ENCODE results near the gene PLEKHA5.

DNA sequence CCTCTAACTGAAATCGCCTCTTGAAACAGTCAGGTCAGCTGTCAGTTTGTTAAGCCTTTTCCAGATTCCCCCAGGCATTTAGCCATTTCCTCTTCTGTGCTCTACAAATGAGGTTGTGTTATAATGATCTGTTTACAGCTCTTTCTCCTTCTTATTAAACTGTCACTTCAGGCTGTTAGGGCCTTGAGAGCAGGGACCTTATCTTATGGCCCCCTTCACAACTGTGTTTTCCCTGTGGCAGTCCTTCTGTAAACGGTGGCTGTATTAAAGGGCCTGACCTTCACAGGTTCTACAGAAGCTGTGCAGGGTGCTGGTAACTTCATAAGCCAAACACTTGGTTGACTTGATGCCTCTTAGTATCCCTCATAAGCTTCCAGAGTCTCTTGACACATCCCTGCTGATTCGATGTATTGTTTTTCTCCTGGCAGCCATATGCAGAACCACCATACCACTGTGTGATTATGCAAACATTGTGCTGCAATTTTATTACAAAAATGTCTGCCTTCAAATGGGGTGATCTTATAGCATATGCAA lies 104.7 kb downstream of the PLEKHA5 start:
- TF ChIP-seq, protein P1, sequence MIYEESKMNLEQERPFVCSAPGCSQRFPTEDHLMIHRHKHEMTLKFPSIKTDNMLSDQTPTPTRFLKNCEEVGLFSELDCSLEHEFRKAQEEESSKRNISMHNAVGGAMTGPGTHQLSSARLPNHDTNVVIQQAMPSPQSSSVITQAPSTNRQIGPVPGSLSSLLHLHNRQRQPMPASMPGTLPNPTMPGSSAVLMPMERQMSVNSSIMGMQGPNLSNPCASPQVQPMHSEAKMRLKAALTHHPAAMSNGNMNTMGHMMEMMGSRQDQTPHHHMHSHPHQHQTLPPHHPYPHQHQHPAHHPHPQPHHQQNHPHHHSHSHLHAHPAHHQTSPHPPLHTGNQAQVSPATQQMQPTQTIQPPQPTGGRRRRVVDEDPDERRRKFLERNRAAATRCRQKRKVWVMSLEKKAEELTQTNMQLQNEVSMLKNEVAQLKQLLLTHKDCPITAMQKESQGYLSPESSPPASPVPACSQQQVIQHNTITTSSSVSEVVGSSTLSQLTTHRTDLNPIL (CRISPR knock-in tag; IDR thresholded peaks at IDR 0.05; ENCODE audit: low read depth): no peak
- TF ChIP-seq ISL1 (CRISPR knock-in tag; IDR thresholded peaks at IDR 0.05): no peak
- no peak for TF ChIP-seq ZC3H10 (CRISPR knock-in tag; IDR thresholded peaks at IDR 0.05)
- TF ChIP-seq, protein P2, sequence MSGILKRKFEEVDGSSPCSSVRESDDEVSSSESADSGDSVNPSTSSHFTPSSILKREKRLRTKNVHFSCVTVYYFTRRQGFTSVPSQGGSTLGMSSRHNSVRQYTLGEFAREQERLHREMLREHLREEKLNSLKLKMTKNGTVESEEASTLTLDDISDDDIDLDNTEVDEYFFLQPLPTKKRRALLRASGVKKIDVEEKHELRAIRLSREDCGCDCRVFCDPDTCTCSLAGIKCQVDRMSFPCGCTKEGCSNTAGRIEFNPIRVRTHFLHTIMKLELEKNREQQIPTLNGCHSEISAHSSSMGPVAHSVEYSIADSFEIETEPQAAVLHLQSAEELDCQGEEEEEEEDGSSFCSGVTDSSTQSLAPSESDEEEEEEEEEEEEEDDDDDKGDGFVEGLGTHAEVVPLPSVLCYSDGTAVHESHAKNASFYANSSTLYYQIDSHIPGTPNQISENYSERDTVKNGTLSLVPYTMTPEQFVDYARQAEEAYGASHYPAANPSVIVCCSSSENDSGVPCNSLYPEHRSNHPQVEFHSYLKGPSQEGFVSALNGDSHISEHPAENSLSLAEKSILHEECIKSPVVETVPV (CRISPR knock-in tag; IDR thresholded peaks at IDR 0.05): no peak
- TF ChIP-seq ZNF8 (CRISPR knock-in tag; IDR thresholded peaks at IDR 0.05): no peak
- no peak for TF ChIP-seq ZFP3 (CRISPR knock-in tag; IDR thresholded peaks at IDR 0.05)
- TF ChIP-seq ZFP30 (CRISPR knock-in tag; IDR thresholded peaks at IDR 0.05): no peak
- no peak for TF ChIP-seq GLIS3 (CRISPR knock-in tag; IDR thresholded peaks at IDR 0.05)
- TF ChIP-seq, protein P3, sequence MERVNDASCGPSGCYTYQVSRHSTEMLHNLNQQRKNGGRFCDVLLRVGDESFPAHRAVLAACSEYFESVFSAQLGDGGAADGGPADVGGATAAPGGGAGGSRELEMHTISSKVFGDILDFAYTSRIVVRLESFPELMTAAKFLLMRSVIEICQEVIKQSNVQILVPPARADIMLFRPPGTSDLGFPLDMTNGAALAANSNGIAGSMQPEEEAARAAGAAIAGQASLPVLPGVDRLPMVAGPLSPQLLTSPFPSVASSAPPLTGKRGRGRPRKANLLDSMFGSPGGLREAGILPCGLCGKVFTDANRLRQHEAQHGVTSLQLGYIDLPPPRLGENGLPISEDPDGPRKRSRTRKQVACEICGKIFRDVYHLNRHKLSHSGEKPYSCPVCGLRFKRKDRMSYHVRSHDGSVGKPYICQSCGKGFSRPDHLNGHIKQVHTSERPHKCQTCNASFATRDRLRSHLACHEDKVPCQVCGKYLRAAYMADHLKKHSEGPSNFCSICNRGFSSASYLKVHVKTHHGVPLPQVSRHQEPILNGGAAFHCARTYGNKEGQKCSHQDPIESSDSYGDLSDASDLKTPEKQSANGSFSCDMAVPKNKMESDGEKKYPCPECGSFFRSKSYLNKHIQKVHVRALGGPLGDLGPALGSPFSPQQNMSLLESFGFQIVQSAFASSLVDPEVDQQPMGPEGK (CRISPR knock-in tag; IDR thresholded peaks at IDR 0.05; ENCODE audit: borderline replicate concordance): no peak

All from SK-N-SH treated with all-trans-retinoic acid at 6 μM for 48 hours (cell line).